HL-60 (cell line): ENCODE results near the gene PTPRR.

Experiments
- CTCF ChIP-seq: IDR thresholded peaks from one replicate; pipeline ENCODE4 v1.5.1; 2011; ENCODE audit warnings: low read length, control low read depth, inconsistent platforms; ENCODE audit not compliant: insufficient read depth
- POLR2AphosphoS5 ChIP-seq: IDR thresholded peaks from 2 replicates; pipeline ENCODE4 v1.6.1; 2012; ENCODE audit warnings: low read depth
- REST ChIP-seq: IDR thresholded peaks from 2 replicates; pipeline ENCODE4 v1.6.1; 2012; ENCODE audit warnings: low read depth; ENCODE audit not compliant: insufficient replicate concordance

GRCh38 chr12:70845268-70845667 is 75.3 kb downstream of the PTPRR start:
- TF ChIP-seq REST (no peak), CTCF (no peak), POLR2AphosphoS5 (no peak)
